Breast epithelium (tissue), 4 donors: ENCODE measurements around the gene AHCYL1. TPM values are rescaled to one million over a fixed set of nuclear protein-coding genes. Genes with fewer than 3 reads are reported as not detected.

ENCODE experiments used
- DNase-seq, 2 donors: peaks; one replicate each; pipeline ENCODE4 v3.0.0-alpha.2; 2019; ENCODE audit warnings: low spot score in 2 of 2
- H3K27ac ChIP-seq, 2 donors: fragments of 200-600 bp; sonication (generic) in 1 of 2; one replicate each; pipeline ENCODE4 v1.5.1; 2016 to 2019; ENCODE audit warnings: mild to moderate bottlenecking in 1 of 2
- H3K27me3 ChIP-seq, 2 donors: fragments of 200-600 bp; sonication (generic) in 1 of 2; one replicate each; pipeline versions ENCODE4 v1.5.1 to v1.6.0; 2017 to 2019; ENCODE audit warnings: control low read depth in 1 of 2, mild to moderate bottlenecking in 1 of 2
- H3K36me3 ChIP-seq: fragments of 200-600 bp; one replicate; pipeline ENCODE4 v1.5.1; 2019
- H3K4me1 ChIP-seq, 2 donors: fragments of 200-600 bp; sonication (generic); one replicate each; pipeline ENCODE4 v1.5.1; 2016 to 2019; ENCODE audit warnings: control low read depth in 1 of 2
- H3K4me3 ChIP-seq, 3 donors: fragments of 200-600 bp; sonication (generic); 1 replicate in 2 of 3; 2 replicates in 1 of 3; pipeline ENCODE4 v1.5.1; 2016 to 2019; ENCODE audit warnings: mild to moderate bottlenecking in 3 of 3, moderate library complexity in 2 of 3
- H3K9me3 ChIP-seq, 2 donors: fragments of 200-600 bp; sonication (generic) in 1 of 2; one replicate each; pipeline ENCODE4 v1.5.1; 2016 to 2019; ENCODE audit warnings: control low read depth in 1 of 2
- CTCF ChIP-seq, 3 donors: fragments of 450-650 bp; IDR thresholded peaks; one replicate each; pipeline ENCODE4 v1.5.1; 2016 to 2017; ENCODE audit warnings: antibody characterized with exemption in 3 of 3, mild to moderate bottlenecking in 3 of 3, moderate library complexity in 3 of 3
- POLR2A ChIP-seq: fragments of 450-650 bp; IDR thresholded peaks from one replicate; pipeline ENCODE4 v1.6.1; 2016; ENCODE audit warnings: antibody characterized with exemption, mild to moderate bottlenecking, moderate library complexity
- POLR2AphosphoS5 ChIP-seq, 3 donors: sonication (generic); formaldehyde crosslinking; IDR thresholded peaks; one replicate each; pipeline ENCODE4 v1.6.1; 2017; ENCODE audit warnings: antibody characterized with exemption in 3 of 3
- intact Hi-C: fragments of 100-400 bp; cut with DNase I; formaldehyde crosslinking; loops from one replicate; pipeline ENCODE4 v1.15.1; 2023; ENCODE audit warnings: low total_unique reads
- total RNA-seq, 3 donors: library from RNA; depleted of rRNA; stranded (reverse); fragments of >200 nt; gene quantifications; one replicate each; pipeline ENCODE4 v1.1.0, GENCODE V29; 2016

Gene AHCYL1
- total RNA-seq, 3 donors from 2014 or later = 67.7 to 75.1 (median 73.8) TPM

- H3K9me3 ChIP-seq = peaks cover 0 to 9% of the 10 kb centered on the region in 2 donors
- TF ChIP-seq POLR2A (no peak), POLR2AphosphoS5 (IDR thresholded peaks at IDR 0.05) (no peak), CTCF (IDR thresholded peaks at IDR 0.05) (no peak)
- no peak for DNase-seq
- H3K4me1 ChIP-seq = no peaks in the 10 kb centered on the region
- no peak overlapping the region for H3K27ac ChIP-seq
- no peaks in the 10 kb centered on the region for H3K36me3 ChIP-seq
- peaks cover 26 to 55% of the 10 kb centered on the region in 2 donors for H3K27me3 ChIP-seq
- H3K4me3 ChIP-seq = peak overlapping the region in 1 of 3 donors; percentile 59
- intact Hi-C loops = no loop called here
Measured at GRCh38 chr1:110068646-110069403, 84.3 kb downstream of the AHCYL1 start.

- no peak overlapping the region for H3K27ac ChIP-seq
- no peak for DNase-seq
- H3K4me3 ChIP-seq = peak overlapping the region; percentile 21 to 59 (median 37)
- H3K9me3 ChIP-seq = peaks cover 0 to 9% of the 10 kb centered on the region in 2 donors
- no peak for TF ChIP-seq CTCF (IDR thresholded peaks at IDR 0.05)
- no peak for TF ChIP-seq POLR2A
- no peak for TF ChIP-seq POLR2AphosphoS5 (IDR thresholded peaks at IDR 0.05)
- peaks cover 26 to 55% of the 10 kb centered on the region in 2 donors for H3K27me3 ChIP-seq
- H3K4me1 ChIP-seq = no peaks in the 10 kb centered on the region
- intact Hi-C loops = no loop called here
- no peaks in the 10 kb centered on the region for H3K36me3 ChIP-seq
Measured at GRCh38 chr1:110069404-110070281, 85.1 kb downstream of the AHCYL1 start.

GRCh38 chr1:110070282-110070669 lies 85.7 kb downstream of the AHCYL1 start:
- TF ChIP-seq POLR2A (no peak), CTCF (IDR thresholded peaks at IDR 0.05) (no peak), POLR2AphosphoS5 (IDR thresholded peaks at IDR 0.05) (no peak)
- Histone ChIP-seq H3K4me1 (no peaks in the 10 kb centered on the region), H3K9me3 (peaks cover 0 to 9% of the 10 kb centered on the region in 2 donors), H3K4me3 (peak overlapping the region; percentile 21 to 59 (median 37)), H3K36me3 (no peaks in the 10 kb centered on the region), H3K27ac (no peak overlapping the region), H3K27me3 (peaks cover 26 to 55% of the 10 kb centered on the region in 2 donors)
- intact Hi-C loops = no loop called here
- DNase-seq = no peak

- Histone ChIP-seq H3K4me1 (no peaks in the 10 kb centered on the region), H3K27ac (no peak within 1 kb of the TSS), H3K36me3 (no peaks in the 10 kb centered on the region), H3K9me3 (peaks cover 0 to 9% of the 10 kb centered on the region in 2 donors), H3K27me3 (peaks cover 26 to 57% of the 10 kb centered on the region in 2 donors), H3K4me3 (peak within 1 kb of the TSS; percentile 21 to 59 (median 37))
- TF ChIP-seq POLR2A (no peak), CTCF (IDR thresholded peaks at IDR 0.05) (no peak), POLR2AphosphoS5 (IDR thresholded peaks at IDR 0.05) (no peak)
- no peak for DNase-seq
- intact Hi-C loops = no loop called here
Measured at GRCh38 chr1:110070671-110071242, 86.2 kb downstream of the AHCYL1 start, which contains the start of gene ALX3. Gene ALX3 (minus strand): TSS chr1:110070672. CDS start chr1:110070612, 60 bp downstream.

Other genes with a start within 250 kb of the AHCYL1 start
- gene GSTM3, start 243.7 kb upstream of the AHCYL1 start, total RNA-seq = 100 to 1,000 TPM in 2 of 3 donors, 10 to 100 TPM in 1; 40.0 to 226 (median 105) TPM
- 1 to 10 TPM in 1 of 3 donors, not detected in 2; 3.6 TPM for gene EPS8L3, start 220.8 kb upstream of the AHCYL1 start, total RNA-seq
- 10 to 100 TPM; 28.2 to 54.7 (median 54.4) TPM for gene CSF1, start 73.9 kb upstream of the AHCYL1 start, total RNA-seq
- 10 to 100 TPM; 35.7 to 59.0 (median 56.6) TPM for gene STRIP1, start 49.9 kb downstream of the AHCYL1 start, total RNA-seq
- under 1 TPM; 0.44 to 0.80 (median 0.66) TPM for gene ALX3, start 85.9 kb downstream of the AHCYL1 start, total RNA-seq
- 1 to 10 TPM in 1 of 3 donors, under 1 TPM in 2; 0.29 to 1.6 (median 0.96) TPM for gene UBL4B, start 127.7 kb downstream of the AHCYL1 start, total RNA-seq
- under 1 TPM; under 0.01 to 0.29 (median under 0.01) TPM for gene SLC6A17, start 165.7 kb downstream of the AHCYL1 start, total RNA-seq
- gene KCNC4, start 225.5 kb downstream of the AHCYL1 start, total RNA-seq = 10 to 100 TPM in 1 of 3 donors, 1 to 10 TPM in 2; 3.8 to 12.6 (median 5.2) TPM